NCI-H1930 (cell line): Measurements from ENCODE around the gene CCDC186.
"Not testable (repeated sequence)": the region's sequence is repeated elsewhere in the genome, so short reads cannot be mapped to it uniquely, and the experiment has no call there.

ENCODE experiments used
- DNase-seq, 2 experiments: peaks; one replicate each; lab custom pipeline; 2025; lab: John Stamatoyannopoulos, UW

CCDC186 gene

GRCh38 chr10:114173603-114173920 is 441 bp downstream of the CCDC186 start:
- no peak for DNase-seq

- no peak for DNase-seq
Measured at GRCh38 chr10:114172776-114173602, 1.0 kb downstream of the CCDC186 start.

- no peak for DNase-seq
Measured at GRCh38 chr10:114172216-114172615, 1.8 kb downstream of the CCDC186 start.

GRCh38 chr10:114168450-114169009 is 5.5 kb downstream of the CCDC186 start:
- DNase-seq: no peak

GRCh38 chr10:114167985-114168384 is 6.0 kb downstream of the CCDC186 start:
- no peak for DNase-seq

GRCh38 chr10:114166494-114166893 is 7.5 kb downstream of the CCDC186 start:
- DNase-seq: no peak

- DNase-seq: no peak
Measured at GRCh38 chr10:114166043-114166442, 8.0 kb downstream of the CCDC186 start.

GRCh38 chr10:114163062-114163461 is 10.9 kb downstream of the CCDC186 start:
- DNase-seq: no peak

- no peak for DNase-seq
Measured at GRCh38 chr10:114157912-114158311, 16.1 kb downstream of the CCDC186 start.

GRCh38 chr10:114151892-114152291 is 22.1 kb downstream of the CCDC186 start:
- no peak for DNase-seq

GRCh38 chr10:114151486-114151885 is 22.5 kb downstream of the CCDC186 start:
- DNase-seq: no peak

GRCh38 chr10:114149476-114149875 is 24.5 kb downstream of the CCDC186 start:
- DNase-seq: not testable (repeated sequence)

- DNase-seq: no peak
Measured at GRCh38 chr10:114143160-114143559, 30.8 kb downstream of the CCDC186 start.

- no peak for DNase-seq
Measured at GRCh38 chr10:114142018-114142417, 32.0 kb downstream of the CCDC186 start.

- not testable (repeated sequence) for DNase-seq
Measured at GRCh38 chr10:114140827-114141226, 33.2 kb downstream of the CCDC186 start.

GRCh38 chr10:114140036-114140435 is 34.0 kb downstream of the CCDC186 start:
- no peak for DNase-seq

- DNase-seq: no peak
Measured at GRCh38 chr10:114138581-114138980, 35.4 kb downstream of the CCDC186 start.

GRCh38 chr10:114135476-114135875 is 38.5 kb downstream of the CCDC186 start:
- no peak for DNase-seq

GRCh38 chr10:114131094-114131493 is 42.9 kb downstream of the CCDC186 start:
- DNase-seq: no peak

GRCh38 chr10:114121031-114121430 is 53.0 kb downstream of the CCDC186 start:
- DNase-seq: no peak

- DNase-seq: no peak
Measured at GRCh38 chr10:114118514-114118913, 55.5 kb downstream of the CCDC186 start.

GRCh38 chr10:114117728-114118127 is 56.3 kb downstream of the CCDC186 start:
- no peak for DNase-seq

GRCh38 chr10:114115661-114116445 is 58.1 kb downstream of the CCDC186 start:
- DNase-seq: no peak
